HS-27A (cell line): Measurements from ENCODE around the gene MYOD1.
A peak's percentile ranks its signal among the peaks of the same experiment; 100 is the strongest.

Experiments
- DNase-seq: peaks from one replicate; pipeline ENCODE4 v3.0.0-alpha.2; 2012; ENCODE audit warnings: low read depth, missing footprints

The MYOD1 gene

DNA sequence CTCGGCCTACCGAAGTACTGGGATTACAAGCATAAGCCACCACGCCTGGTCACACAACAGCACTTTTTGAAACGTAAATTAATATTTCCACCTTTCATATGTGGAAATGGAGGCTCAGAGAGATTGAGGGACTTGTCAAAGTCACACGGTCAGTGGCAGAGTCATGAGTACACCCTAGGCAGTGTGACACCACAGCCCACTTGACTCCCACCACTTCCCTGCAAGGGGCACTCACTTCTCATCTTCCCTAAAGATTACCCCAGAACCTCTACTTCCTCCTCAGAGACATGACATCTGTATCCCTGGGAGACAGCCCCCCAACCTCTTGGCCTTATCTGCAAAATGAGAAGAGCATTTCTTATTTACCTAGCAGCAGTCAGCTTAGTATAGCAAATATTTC lies 16.5 kb upstream of the MYOD1 start:
- DNase-seq, result no peak

DNA sequence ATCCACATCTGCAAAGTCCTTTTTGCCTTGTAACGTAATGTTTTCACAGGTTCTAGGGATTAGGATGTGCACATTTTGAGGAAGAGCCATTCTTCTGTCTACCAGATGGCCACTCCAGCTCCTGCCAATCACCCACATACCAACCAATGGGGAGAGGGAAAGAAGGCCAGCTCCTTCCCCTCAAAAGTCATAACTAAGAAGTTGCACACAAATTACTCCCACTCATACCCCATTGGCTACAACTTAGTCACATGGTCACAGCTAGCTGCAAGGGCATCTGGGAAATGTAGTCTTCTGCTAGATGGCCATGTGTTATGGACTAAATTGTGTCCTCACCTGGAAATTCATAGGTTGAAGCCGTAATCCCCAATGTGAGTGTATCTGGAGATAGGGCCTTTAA lies 15.4 kb upstream of the MYOD1 start:
- DNase-seq, result no peak

- no peak for DNase-seq
Observed at GRCh38 chr11:17707830-17708229, 11.5 kb upstream of the MYOD1 start.

DNA sequence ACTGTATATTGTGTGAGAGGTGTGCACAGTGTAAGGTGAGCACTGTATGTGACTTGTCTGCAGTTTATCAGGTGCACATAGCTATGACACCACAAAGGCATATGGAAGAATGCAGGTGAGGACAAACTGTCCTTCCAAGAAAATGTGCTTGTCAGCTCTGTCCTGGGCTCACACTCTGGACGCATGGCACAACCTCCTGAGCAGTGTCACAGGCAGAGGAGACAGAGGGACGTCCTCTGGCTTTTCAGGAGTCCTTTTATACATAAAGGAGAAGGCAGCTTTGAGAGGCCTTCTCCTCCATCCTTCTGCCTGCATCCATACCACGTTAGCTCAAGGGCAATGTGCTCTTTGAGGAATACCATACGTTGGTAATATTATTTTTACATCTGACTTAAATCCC lies 7.5 kb upstream of the MYOD1 start:
- no peak for DNase-seq

- no peak for DNase-seq
Observed at GRCh38 chr11:17713851-17714250, 5.5 kb upstream of the MYOD1 start.

GRCh38 chr11:17714356-17714854 lies 5.0 kb upstream of the MYOD1 start:
- DNase-seq, result no peak

DNA sequence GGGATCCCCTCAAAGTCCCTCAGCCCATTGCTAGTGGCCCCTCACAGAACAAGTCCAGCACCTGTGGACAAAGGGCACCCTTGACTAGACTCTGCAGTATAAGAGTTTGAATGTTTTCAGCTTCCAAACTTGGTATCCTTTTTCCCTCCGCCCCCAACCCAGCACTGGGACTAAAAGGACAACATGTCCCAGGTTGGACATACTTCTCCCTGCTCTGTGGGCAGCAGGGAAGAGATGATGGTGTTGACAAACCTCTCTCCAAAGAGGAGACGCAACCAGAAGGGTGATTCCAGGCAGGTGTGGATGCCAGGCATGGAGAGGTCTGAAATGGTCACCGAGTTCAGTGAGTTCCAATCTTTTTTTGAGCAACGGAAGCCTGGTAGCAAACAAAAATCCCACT lies 4.5 kb upstream of the MYOD1 start:
- no peak for DNase-seq

DNA sequence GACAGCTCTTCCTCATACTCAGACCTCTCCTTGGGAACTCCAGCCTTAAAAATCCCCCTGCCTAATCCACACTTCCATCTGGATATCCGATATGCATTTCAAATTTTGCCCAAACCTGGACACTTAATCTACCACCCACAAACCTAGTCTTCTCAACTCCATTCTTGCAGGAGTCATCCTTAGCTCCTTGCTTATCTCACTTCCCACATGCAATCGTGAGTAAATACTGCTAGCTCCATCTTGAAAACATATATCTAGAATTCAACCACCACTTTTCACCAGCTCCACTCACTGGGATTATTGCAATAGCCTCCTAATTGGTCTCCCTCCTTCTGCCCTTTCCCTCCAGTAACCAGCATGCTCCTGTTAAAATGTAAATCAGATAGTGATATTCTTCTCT lies 2.6 kb upstream of the MYOD1 start:
- no peak for DNase-seq

DNA sequence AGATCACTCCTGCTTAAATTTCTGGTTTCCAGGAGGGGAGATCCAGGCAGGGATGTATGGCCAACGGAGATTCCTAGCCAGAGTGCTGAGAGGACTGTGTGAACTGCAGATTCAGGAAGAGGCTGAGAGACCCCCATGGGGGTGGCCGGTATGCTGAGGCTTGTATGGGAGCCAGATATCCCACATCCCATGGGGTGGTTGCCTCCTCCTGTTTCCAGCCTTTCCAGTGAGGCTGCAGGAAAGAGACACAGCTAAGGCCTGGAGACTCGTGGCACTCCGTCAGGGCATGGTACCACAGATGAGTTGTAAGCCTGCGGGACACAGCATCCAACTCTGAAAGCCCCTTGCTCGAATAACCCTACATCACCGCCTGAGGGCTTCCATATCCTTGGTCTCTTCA lies 1.4 kb upstream of the MYOD1 start:
- DNase-seq, result no peak

- DNase-seq, result no peak
Observed at GRCh38 chr11:17718510-17718962, 835 bp upstream of the MYOD1 start.

GRCh38 chr11:17719938-17720795 lies 796 bp downstream of the MYOD1 start:
- no peak for DNase-seq

DNA sequence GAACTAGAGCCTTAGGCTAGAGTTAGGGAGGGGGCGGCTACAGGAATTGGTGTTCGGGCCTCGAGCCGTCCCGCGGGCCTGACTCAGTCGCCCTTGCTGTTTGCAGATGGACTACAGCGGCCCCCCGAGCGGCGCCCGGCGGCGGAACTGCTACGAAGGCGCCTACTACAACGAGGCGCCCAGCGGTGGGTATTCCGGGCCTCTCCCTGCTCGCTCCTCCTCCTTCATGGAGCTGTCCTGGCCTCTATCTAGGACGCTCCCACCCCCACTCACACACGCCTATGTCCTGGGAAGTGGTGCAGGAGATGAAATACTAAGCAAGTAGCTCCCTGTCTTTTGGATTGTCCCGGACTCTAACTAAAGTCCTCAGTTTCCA lies 1.4 kb downstream of the MYOD1 start:
- no peak for DNase-seq

- no peak for DNase-seq
Observed at GRCh38 chr11:17721242-17721999, 2.0 kb downstream of the MYOD1 start.

GRCh38 chr11:17722000-17722643 lies 2.8 kb downstream of the MYOD1 start:
- DNase-seq, result no peak

DNA sequence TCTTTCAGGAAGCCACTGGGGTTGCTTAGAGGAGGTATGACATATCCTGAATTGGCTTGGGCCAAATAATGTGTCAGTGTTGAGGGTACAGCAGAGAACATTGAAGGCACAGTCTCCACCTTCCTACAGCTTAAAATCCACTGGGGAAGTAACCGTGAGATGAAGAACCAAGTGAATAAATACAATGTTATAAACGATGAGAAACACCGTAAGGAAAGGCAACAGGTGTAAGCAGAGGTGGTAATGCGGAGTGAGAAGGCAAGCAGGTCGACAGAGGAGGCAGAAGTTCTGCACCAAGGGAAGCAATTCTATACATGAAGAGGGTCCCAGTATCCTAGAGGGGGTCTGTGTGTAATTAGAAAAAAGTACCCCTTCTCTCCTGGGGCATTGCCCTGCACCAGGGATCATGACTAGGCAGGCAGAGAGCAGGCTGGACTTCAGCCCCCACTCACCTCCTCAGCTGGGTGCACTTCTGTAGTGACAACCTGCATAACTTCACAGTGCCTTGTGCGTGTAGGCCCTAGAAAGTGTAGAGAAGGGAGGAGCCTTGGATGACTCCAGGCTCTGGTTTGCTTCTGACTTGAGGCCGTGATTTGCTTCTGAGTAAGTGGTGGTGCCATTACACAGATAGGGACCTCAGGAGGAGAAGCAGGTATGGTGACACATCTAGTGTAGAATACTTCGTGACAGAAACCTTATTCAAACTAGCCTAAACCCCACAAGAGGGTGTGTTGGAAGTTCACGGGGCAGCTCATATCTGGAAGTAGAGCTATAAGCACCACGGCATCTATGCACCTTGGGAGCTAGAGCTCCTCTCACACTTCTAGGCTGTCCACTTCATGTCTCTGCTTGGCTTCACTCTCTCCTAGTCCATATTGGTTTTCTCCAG lies 4.9 kb downstream of the MYOD1 start:
- no peak for DNase-seq

DNA sequence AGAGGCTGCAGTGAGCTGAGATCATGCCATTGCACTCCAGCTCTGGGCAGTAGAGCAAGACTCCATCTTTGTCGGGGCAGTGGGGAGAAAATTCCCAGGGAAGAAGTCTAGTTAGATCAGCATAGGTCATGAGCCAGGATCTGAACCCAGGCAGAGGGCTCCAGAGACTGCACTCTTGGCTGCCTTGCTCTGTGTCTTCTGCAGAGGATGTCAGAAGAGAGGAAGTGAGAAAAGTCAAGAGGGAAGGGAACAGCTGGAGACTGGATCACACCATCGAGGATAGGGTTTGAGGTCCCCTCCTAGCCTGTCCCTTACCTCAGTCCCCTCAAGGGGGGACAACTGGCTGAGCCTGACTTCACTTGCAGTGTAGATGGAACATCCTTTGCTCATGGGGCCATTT lies 5.8 kb downstream of the MYOD1 start:
- no peak for DNase-seq

- DNase-seq, result no peak
Observed at GRCh38 chr11:17730137-17730536, 10.8 kb downstream of the MYOD1 start.

DNA sequence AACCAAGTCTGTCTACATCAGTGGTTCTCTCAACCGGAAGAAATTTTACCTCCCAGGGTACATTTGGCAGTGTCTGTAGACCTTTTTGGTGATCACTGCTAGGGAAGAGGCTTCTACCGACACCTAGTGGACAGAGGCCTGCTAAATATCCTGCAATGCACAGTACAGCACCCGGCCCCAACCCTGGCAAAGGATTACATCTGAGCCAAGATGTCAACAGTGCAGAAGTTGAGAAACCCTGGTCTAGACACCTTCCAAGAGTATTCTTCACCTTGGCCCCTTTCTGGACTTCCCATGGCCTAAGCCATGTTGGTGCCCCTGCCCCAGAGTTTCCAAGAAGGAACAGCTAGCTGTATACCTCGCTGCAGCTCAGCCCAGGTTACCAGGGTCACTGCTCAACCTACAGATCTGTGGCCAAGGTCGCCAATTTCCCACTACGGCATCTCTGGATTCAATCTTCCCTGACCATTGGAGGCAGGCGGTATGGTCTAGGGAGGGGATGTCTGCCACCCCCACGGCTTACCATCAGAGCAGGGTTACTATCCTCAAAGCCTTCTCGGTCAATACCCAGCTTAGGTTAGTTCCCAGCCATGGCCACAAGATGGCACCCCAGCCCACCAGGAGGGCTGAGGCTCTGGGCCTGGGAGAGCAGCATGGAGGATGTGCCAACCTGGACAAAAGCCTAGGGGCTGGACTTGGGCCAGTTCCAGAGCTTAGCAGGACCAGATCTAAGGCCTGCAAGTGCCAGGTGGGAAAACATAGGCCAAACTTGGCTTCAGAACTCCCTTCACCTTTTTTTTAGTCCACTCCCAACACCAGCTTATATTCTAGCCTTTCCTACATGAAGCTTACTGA lies 11.5 kb downstream of the MYOD1 start:
- peak; percentile 55 for DNase-seq

DNA sequence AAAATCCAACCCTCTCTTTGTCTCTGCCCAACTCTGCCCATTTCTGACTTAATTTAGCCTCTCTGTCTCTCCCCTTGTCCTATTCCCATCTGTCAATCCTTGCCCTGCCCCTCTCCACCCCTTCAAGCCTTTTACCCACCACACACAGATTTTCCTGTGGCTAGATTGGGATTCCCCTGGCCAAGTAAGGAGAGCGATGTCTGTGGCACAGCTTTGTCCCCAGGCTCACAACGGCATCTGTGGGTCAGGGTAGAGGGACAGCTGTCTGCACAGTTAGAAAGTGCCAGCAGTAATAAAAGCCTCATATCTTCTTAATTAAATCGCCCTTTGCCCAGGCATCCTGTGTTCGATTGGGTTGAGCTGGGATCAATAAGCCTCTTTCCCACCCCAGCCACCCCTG lies 13.9 kb downstream of the MYOD1 start:
- no peak for DNase-seq

GRCh38 chr11:17734418-17734911 lies 15.1 kb downstream of the MYOD1 start, which contains the start of gene KCNC1:
Gene KCNC1, plus strand, starts transcription at chr11:17734781. Its CDS starts 1,222 bp downstream, at chr11:17736003.
- no peak for DNase-seq
